Measurements from ENCODE around the gene ALDH3A2.
A peak's percentile ranks its signal among the peaks of the same experiment; 100 is the strongest.

Gene ALDH3A2

DNA sequence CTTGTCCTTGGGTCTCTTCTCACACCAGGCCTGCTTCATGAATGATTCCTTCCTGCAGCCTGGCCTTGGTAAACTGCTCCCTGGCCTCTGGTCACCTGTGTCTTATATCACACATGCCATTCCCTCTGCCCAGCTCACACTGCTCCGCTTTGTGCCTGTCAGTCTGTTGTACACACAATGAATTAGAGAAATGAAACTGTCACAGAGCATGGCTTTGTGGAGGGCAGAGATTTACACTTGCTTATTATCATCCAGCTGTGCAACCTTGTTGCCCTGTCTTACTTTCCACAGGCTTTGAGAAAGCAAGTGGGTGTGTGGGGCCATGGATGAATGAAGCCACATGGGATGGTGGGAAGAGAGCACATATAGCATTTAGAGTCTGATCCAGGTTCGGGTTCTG, 22.4 kb downstream of the ALDH3A2 start:
- peak overlapping the region; percentile 31; the same call in 1 of the 2 replicates for H3K27ac ChIP-seq
- TF ChIP-seq, protein P1, sequence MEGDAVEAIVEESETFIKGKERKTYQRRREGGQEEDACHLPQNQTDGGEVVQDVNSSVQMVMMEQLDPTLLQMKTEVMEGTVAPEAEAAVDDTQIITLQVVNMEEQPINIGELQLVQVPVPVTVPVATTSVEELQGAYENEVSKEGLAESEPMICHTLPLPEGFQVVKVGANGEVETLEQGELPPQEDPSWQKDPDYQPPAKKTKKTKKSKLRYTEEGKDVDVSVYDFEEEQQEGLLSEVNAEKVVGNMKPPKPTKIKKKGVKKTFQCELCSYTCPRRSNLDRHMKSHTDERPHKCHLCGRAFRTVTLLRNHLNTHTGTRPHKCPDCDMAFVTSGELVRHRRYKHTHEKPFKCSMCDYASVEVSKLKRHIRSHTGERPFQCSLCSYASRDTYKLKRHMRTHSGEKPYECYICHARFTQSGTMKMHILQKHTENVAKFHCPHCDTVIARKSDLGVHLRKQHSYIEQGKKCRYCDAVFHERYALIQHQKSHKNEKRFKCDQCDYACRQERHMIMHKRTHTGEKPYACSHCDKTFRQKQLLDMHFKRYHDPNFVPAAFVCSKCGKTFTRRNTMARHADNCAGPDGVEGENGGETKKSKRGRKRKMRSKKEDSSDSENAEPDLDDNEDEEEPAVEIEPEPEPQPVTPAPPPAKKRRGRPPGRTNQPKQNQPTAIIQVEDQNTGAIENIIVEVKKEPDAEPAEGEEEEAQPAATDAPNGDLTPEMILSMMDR (conservative IDR thresholded peaks at IDR 0.05), result no peak

DNA sequence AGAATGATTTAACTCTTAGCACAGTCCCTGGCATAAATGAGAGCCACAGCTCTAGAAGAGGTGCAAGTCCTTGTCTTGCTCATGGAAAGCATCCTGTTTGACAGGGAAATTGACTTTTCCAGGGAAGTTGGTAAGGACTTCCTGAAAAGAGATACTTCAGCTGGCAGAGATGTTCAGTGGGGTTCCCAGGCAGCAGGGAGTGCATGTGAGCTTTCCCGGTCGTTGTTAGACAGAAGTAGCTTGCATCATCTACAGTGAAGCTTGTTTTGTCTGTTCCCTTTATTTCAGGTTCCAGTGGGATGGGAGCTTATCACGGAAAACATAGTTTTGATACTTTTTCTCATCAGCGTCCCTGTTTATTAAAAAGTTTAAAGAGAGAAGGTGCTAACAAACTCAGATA, 22.9 kb downstream of the ALDH3A2 start:
- TF ChIP-seq, protein P1 (conservative IDR thresholded peaks at IDR 0.05), result no peak
- peak overlapping the region; percentile 31; the same call in 1 of the 2 replicates for H3K27ac ChIP-seq

GRCh38 chr17:19672009-19672750, 23.6 kb downstream of the ALDH3A2 start:
- H3K27ac ChIP-seq, result peak overlapping the region; percentile 31; the same call in 1 of the 2 replicates
- TF ChIP-seq, protein P1 (conservative IDR thresholded peaks at IDR 0.05), result peak; percentile 68

DNA sequence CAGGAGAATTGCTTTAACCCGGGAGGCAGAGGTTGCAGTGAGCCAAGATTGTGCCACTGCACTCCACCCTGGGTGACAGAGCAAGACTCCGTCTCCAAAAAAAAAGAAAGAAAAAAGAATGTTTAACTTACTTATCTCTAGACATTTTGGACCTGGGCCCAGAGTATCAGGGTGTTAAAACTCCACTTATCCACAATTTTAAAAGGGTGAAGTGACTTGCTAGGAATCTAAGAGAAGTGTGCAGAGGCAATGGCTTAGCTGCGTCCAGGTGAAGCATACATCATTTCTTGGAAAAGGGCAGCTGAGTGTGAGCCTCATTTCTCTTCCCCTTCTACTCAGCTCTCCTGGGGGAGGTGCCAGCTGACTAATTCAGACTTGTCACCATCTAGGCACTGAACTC, 25.1 kb downstream of the ALDH3A2 start:
- H3K27ac ChIP-seq, result no peak overlapping the region

GRCh38 chr17:19676896-19677295, 28.3 kb downstream of the ALDH3A2 start:
- TF ChIP-seq, protein P1 (conservative IDR thresholded peaks at IDR 0.05), result no peak
- no peak overlapping the region for H3K27ac ChIP-seq

More for the DNA sequence above, 25.1 kb downstream of the ALDH3A2 start:
- TF ChIP-seq, protein P1 (conservative IDR thresholded peaks at IDR 0.05), result no peak

DNA sequence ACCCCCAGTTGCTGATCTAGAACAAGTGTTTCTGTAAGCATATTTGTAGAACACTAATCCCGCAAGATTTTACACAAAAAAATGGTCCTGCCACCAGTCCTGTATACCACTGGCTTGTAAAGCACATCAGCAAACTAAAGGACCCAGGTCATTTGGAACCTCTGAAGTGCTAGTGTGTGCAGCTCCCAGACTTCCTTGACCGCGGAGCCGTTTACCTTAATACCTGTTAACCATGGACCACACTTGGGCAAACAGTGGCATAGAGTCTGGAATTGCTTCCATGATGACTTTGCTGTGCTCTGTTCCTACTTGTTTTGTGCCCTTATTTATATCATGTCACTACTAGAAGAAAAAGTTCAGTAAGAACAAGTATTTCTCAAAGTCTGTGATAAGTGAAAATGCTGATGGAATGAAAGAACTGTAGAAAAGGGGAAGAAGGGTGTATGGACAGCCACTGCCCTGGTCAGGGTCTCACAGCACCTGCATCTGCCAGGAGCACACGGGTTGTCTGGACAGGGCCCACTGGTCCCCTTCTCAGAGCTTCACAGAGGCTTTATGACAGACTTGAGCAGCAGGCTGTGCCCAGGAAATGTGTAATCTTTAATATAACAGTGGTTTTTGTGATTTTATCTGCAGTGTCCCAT, 29.3 kb downstream of the ALDH3A2 start:
- TF ChIP-seq, protein P1 (conservative IDR thresholded peaks at IDR 0.05), result no peak
- H3K27ac ChIP-seq, result no peak overlapping the region

DNA sequence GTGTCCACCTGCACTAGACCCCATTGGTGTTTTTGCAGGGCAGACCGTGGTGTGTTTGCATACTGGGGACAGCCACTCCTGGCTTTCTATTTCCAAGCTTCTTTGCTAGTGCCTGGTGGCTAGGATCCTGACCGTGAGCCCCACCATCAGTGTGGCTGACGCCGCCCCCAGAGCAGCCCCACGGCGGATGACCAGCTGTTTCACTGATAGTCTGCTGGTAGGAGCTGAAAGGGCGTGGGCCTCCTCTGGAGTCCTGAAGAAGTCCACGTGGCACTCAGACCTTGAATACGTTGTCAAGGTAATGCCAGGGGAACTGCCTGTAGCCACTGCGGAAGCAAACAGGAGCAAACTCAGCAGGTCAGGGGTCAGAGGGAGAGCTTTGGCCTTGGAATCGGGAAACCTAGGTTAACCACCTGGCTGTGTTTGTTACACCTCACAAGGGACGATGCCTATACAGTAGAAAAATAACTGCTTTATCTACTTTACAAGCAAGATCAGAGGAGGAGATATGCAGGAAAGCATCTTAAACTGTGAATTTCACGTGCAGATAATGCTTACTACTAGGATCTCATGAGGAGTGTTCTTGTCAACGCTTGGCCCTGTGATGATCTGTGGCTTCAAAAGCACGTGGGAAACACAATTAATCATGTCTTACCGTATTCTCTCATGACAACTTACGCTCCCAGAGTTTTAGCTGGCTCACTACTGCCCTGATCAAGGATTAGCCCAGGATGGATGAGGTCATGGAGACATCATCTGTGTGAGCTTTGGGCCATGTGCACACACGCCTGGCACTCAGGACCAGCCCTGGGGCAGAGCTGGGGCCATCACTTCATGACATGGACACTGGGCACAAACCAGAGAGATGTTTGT, 30.3 kb downstream of the ALDH3A2 start:
- no peak overlapping the region for H3K27ac ChIP-seq
- TF ChIP-seq, protein P1 (conservative IDR thresholded peaks at IDR 0.05), result no peak
